ENCODE results near the gene STXBP4.
"Not testable (repeated sequence)": the region's sequence is repeated elsewhere in the genome, so short reads cannot be mapped to it uniquely, and the experiment has no call there.

Gene STXBP4

GRCh38 chr17:55059724-55060123, 91.2 kb downstream of the STXBP4 start:
- DNase-seq: no peak

GRCh38 chr17:55062921-55063320, 94.4 kb downstream of the STXBP4 start:
- DNase-seq: no peak

- no peak for DNase-seq
These were observed 95.6 kb downstream of the STXBP4 start for GRCh38 chr17:55063885-55064874.

GRCh38 chr17:55067697-55068439, 99.3 kb downstream of the STXBP4 start:
- DNase-seq: no peak

GRCh38 chr17:55068862-55069811, 100.6 kb downstream of the STXBP4 start:
- DNase-seq: no peak

GRCh38 chr17:55069983-55070529, 101.5 kb downstream of the STXBP4 start:
- DNase-seq: no peak

- no peak for DNase-seq
These were observed 104.3 kb downstream of the STXBP4 start for GRCh38 chr17:55072898-55073297.

- not testable (repeated sequence) for DNase-seq
These were observed 104.9 kb downstream of the STXBP4 start for GRCh38 chr17:55073467-55073866.

- DNase-seq: no peak
These were observed 113.0 kb downstream of the STXBP4 start for GRCh38 chr17:55081559-55081958.

GRCh38 chr17:55086635-55087058, 118.1 kb downstream of the STXBP4 start:
- DNase-seq: peak; percentile 41

- no peak for DNase-seq
These were observed 120.7 kb downstream of the STXBP4 start for GRCh38 chr17:55089256-55089655.

GRCh38 chr17:55090079-55090492, 121.5 kb downstream of the STXBP4 start:
- peak; percentile 56 for DNase-seq

- no peak for DNase-seq
These were observed 124.8 kb downstream of the STXBP4 start for GRCh38 chr17:55093353-55093752.

- no peak for DNase-seq
These were observed 130.2 kb downstream of the STXBP4 start for GRCh38 chr17:55098765-55099164.

GRCh38 chr17:55110521-55110920, 142.0 kb downstream of the STXBP4 start:
- DNase-seq: no peak

GRCh38 chr17:55114283-55114682, 145.7 kb downstream of the STXBP4 start:
- no peak for DNase-seq

GRCh38 chr17:55116440-55116914, 147.9 kb downstream of the STXBP4 start:
- DNase-seq: no peak

GRCh38 chr17:55117164-55117563, 148.6 kb downstream of the STXBP4 start:
- no peak for DNase-seq

GRCh38 chr17:55120651-55121050, 152.1 kb downstream of the STXBP4 start:
- DNase-seq: no peak

GRCh38 chr17:55121268-55121667, 152.7 kb downstream of the STXBP4 start:
- no peak for DNase-seq

GRCh38 chr17:55122114-55122513, 153.5 kb downstream of the STXBP4 start:
- DNase-seq: no peak

- no peak for DNase-seq
These were observed 156.3 kb downstream of the STXBP4 start for GRCh38 chr17:55124730-55125360.

Measured in SHP77 treated with DMSO at 0.1 percent for 48 hours (cell line).